NAMALWA (cell line): Measurements from ENCODE around the gene METTL23.
"Not testable (repeated sequence)": the region's sequence is repeated elsewhere in the genome, so short reads cannot be mapped to it uniquely, and the experiment has no call there.

Source experiments
- DNase-seq: peaks from one replicate; pipeline ENCODE4 v3.0.0-alpha.2; 2015; ENCODE audit warnings: low spot score

Gene METTL23

GRCh38 chr17:76735586-76736348, 9.1 kb downstream of the METTL23 start:
- peak; percentile 53 for DNase-seq

GRCh38 chr17:76736349-76737081, 9.9 kb downstream of the METTL23 start:
- no peak for DNase-seq

GRCh38 chr17:76737082-76737675, 10.5 kb downstream of the METTL23 start, which contains the start of gene SRSF2:
Gene SRSF2 (minus strand): TSS chr17:76737331. CDS start chr17:76737160, 171 bp downstream.
- peak; percentile 99 for DNase-seq

GRCh38 chr17:76737676-76738467, 11.2 kb downstream of the METTL23 start, which contains the start of gene MFSD11:
Gene MFSD11 (plus strand): TSS chr17:76738119. CDS start chr17:76738353, 234 bp downstream.
- peak; percentile 95 for DNase-seq

GRCh38 chr17:76738468-76738850, 11.8 kb downstream of the METTL23 start:
- DNase-seq = peak; percentile 42

- not testable (repeated sequence) for DNase-seq
Observed at GRCh38 chr17:76739568-76740115, 13.0 kb downstream of the METTL23 start.

- no peak for DNase-seq
Observed at GRCh38 chr17:76740329-76741118, 13.9 kb downstream of the METTL23 start.

- no peak for DNase-seq
Observed at GRCh38 chr17:76742958-76743357, 16.3 kb downstream of the METTL23 start.

- no peak for DNase-seq
Observed at GRCh38 chr17:76744747-76745146, 18.1 kb downstream of the METTL23 start.

- DNase-seq = not testable (repeated sequence)
Observed at GRCh38 chr17:76745785-76746184, 19.1 kb downstream of the METTL23 start.

GRCh38 chr17:76747716-76748363, 21.2 kb downstream of the METTL23 start:
- no peak for DNase-seq

- no peak for DNase-seq
Observed at GRCh38 chr17:76748657-76749056, 22.0 kb downstream of the METTL23 start.

- no peak for DNase-seq
Observed at GRCh38 chr17:76751416-76751993, 24.9 kb downstream of the METTL23 start.

- no peak for DNase-seq
Observed at GRCh38 chr17:76752006-76752405, 25.4 kb downstream of the METTL23 start.

- DNase-seq = no peak
Observed at GRCh38 chr17:76753061-76753961, 26.7 kb downstream of the METTL23 start.

GRCh38 chr17:76755285-76755684, 28.6 kb downstream of the METTL23 start:
- DNase-seq = no peak

- no peak for DNase-seq
Observed at GRCh38 chr17:76757256-76757655, 30.6 kb downstream of the METTL23 start.

GRCh38 chr17:76758570-76758969, 31.9 kb downstream of the METTL23 start:
- no peak for DNase-seq
